SH-SY5Y (cell line): ENCODE results near the gene ACHE.

ENCODE experiments used
- GATA2 ChIP-seq: IDR thresholded peaks from 2 replicates; pipeline ENCODE4 v1.6.1; 2011; ENCODE audit warnings: mild to moderate bottlenecking, low read depth, low read length
- GATA3 ChIP-seq: IDR thresholded peaks from 2 replicates; pipeline ENCODE4 v1.6.1; 2011; ENCODE audit warnings: low read depth, mild to moderate bottlenecking, low read length, moderate library complexity

DNA sequence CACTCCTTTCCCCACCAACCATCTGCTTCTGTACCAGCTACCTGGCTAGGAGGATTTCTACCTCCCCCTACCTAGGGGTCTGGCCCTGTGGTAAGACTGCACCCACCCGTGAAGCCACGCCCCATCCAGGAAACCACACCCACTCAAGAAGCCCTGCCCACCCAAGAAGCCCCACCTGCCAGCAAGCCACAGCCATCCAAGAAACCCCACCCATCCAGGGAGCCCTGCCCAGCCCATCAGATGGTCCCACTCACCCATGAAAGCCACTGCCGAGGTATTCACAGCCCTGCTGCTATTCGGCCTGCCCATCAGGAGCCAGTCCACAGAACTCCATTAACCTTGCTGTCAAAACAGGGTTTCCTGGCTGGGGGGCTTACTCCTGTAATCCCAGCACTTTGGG is 38.0 kb upstream of the ACHE start:
- TF ChIP-seq GATA2, result no peak
- no peak for TF ChIP-seq GATA3
